Fibroblast of upper back skin (primary cell): ENCODE results near the gene ZDHHC22.

Experiments used
- DNase-seq: peaks from one replicate; pipeline ENCODE4 v3.0.0-alpha.2; 2013

Gene ZDHHC22

DNA sequence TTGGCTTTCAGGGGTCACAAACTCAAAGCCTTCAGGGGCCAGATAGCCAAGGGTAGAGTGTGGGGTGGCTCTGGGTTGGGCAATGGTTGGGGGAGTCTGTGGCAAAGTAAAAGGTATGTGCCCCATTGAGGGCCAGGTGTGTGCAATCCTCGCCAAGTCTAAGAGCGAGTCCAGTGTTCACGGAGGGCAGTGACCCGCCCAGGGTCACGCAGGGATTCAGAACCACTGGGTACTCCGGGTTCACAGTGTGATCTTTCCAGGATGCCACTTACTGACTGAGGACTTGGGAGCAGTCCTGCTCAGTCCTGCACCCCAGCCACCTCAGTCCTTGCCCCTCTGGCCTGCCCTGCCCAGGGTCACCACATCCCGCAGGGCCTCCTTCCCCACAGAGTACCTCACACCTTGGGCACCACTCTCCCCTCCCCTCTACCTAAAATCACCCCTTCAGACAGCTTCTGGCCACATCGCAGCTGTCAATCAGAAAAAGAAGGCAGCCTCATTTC lies 15.7 kb downstream of the ZDHHC22 start:
- DNase-seq: no peak

DNA sequence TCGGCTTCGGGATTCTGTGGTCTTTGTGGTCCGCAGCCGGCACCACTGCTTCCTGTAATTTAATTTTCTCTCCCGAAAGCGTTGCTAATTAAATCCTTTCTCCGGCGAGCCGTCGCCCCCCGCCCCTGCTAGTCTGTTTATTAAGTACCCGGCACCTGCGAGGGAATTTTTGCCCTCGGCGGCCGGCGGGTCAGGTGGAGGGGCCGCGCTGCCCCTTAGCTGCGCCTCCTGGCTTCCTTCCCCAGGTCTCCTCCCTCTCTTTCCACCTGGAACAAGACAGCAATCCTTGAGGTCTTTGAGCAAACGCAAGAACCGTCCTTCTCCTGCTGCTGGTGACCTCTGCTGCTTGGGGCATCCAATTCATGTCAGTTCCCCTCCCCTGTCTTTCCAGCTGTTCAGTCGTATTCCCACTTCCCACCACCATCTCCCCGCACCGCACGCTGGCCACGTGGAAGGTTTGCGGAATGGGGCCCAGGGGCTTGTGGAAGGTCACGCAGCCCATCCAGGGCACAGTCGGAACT lies 16.2 kb downstream of the ZDHHC22 start:
- DNase-seq: no peak

DNA sequence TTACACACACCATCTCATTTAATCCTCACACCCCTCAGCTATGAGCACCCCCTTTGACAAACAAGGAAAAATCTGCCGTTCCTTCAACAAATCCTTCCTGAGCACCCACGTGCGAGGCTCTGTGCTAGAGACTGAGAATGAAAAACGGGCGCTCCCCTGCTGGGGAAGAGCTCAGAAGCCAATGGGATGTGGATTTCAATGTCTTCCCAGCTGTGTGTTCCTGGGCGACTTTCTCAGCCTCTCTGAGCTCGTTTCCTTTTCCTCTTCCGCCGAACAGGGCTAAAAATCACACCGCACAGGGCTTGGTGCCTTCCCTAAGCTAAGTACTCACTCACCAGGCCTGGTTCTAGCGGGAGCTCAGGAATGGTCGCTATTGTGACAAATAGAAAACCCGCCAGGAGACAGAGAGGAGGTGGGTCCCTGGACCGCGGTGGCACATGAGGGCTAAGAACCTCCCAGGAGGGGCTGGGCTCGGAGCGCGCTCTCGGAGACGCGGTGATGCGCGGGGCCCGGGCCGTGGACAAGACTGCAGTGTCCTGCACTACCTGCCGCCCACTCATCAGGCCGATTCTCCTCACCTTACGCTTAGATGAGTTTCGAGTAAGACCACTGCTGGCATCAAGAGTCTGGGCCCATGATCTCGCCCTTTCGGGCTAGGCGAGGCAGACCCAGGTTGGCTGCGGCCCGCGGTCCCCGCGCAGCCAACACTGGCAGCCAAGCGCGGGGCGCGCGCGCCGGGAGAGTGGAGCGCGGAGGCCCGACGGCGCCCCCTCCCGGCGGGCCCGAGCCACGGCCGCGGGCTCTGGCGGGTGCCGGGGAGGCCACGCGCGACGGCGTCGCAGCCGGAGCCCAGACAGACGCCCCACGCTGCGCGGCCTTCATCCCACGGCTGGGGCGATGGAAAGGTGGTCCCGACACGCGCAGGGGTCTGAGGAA lies 17.0 kb downstream of the ZDHHC22 start:
- no peak for DNase-seq

DNA sequence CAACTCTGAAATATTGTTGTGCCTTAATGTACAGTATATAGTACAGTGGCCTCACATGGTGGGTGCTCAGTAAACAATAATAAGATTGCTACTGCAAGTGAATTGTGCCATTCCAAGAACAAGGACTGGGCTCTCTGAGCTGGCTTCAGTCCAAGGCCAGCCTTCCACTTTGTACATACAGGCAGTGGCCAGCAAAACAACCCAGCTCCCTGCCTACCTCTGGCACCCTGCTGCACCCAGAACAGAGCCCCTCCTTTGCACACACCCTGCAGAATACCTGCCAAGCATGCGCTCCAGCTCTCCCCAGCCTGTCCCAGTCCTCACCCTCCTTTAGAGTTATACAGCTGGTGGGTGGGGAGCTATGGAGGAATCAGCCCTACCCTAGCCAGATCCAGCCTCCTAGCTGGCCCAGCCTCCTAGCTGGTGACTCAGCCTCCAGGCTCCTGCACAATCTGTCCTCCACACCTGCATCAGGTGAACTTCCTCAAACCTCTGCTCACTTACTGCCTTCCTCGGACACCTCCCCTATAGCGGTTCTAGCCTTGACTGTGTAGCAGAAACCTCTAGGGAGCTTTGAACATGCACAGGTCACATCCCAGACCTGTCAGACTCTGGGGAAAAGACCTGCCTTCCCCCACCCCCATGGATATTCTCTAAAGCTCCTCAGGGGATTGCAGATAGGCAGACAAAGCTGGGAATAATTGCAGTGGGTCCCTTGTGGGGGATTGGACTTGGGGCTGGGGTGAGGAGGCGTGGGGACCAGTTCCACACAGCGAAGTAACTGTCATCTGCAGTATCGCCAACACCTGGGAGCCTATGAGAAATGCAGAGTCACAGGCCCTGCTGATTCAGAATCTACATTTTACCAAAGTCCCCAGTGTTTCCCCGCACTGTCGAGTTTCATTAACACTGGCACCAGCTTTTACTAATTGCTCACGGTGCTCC lies 17.9 kb downstream of the ZDHHC22 start:
- DNase-seq: no peak

DNA sequence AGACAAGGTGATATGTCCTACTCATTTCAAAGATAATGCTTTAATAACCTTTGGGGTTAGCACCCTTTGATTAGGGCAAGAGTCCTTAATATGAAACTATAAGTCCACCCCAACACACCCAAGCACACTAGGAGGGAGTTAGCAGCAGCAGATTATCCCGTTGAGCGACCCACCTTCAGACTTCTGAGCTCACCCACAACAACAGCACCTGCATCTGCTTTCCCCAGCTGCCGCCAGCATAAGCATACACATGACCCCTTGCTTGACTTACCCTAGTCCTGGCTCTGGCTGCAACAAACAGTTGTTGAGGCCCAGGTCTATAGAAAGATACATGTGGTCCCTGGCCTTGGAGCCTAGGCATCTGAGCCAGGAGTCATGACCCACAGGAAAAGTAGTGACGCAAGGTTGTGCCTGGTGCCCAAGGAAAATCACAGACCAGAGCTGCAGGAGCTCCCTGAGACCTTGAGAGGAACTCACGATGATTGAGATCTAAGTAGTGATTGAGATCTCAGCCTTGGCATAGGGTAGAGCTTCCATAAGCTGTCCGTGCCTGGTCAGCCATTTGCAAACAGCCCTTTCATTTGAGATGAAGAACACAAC lies 19.0 kb downstream of the ZDHHC22 start:
- no peak for DNase-seq

DNA sequence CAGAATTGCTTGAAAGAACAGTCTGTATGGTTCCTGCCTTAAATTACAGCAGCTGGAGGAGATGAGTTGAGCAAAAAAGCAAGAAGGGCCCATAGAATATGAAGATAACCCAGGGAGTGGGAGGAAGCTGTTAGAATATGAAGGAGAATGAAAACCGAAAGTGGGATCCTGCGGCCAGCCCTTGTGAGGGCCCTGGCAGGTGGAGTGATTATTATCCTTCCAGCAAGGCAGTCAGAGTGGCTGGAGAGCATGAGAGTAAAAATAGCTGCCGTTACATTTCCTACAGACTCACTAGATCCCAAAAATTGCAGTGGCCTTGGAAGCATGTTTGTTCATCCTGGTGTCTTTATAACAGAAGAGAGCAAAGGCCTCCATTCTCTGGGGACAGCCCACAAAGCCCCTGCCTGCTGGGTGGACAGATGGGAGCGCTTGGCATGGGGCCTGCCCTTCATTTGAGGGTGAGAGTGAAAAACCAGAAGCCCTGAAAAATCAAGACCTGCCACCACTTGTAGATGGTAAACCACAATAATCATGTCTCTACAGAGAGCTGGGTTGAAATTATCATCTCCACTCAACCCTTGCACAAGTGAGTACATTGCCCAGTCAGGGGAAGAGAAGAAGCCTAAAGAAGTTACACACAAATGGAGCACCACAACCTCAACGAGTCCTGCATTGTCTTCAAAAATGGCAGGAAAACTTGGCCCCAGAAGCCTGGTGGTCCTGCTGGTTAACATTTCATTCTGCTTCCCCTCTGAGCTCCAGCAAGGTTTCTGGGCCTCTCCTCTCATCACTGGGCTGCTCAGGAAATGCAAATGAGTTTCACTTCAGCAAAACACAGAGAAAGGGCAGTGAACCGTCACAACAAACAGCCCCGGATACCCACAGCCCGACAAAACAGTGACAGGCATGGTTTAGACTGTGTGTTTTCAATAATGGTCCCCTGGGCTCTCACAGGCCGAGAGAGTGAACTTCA lies 20.5 kb downstream of the ZDHHC22 start:
- no peak for DNase-seq

DNA sequence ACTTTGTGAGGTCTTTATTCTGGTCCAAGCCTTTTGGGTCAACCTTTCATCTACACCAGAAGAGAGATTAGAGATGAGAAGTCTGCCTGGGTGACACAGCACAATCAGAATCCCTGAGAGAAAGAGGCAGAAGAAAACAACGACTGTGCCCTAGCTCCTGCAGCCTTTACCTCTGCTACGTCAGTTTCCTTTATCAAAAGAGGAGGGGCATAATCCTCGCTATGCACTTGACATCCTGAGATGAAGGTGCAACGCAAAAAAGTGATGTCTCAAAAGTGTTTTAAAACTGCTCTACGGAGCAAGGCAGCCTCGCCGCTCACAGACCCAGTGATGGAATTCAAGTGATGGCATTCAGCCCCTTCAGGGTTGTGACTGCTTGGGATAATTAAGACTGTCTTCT lies 21.7 kb downstream of the ZDHHC22 start:
- DNase-seq: no peak

DNA sequence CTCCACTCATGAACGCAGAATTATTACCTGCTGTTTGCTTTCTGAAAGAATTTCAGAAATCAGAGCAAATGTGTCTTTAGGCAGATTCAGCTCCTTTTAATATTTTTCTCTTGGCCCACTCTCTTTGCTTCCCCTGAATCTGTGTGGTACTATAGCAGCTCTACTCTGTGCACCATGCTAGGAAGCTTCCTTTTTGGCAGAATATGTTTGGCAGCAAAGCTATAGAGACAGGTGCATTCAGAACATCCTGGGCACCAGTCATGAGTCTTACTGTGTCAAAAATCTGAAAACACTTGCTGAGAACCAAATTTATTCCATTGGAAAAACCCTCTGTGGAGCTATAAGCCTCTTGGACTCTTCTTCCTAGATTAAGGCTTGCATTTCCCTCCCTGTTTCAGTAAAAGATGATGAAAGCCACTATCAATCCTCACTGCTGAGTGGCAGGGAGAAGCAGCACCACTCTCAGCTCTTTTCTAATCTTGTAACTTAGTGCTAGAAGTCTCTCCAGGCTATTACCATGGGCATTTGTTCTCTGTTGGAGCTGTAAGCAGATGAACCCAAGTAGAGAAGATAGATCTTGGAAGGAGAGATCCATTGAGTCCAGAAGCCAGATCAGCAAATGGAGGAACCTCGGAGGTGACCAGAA lies 25.3 kb downstream of the ZDHHC22 start:
- DNase-seq: no peak

DNA sequence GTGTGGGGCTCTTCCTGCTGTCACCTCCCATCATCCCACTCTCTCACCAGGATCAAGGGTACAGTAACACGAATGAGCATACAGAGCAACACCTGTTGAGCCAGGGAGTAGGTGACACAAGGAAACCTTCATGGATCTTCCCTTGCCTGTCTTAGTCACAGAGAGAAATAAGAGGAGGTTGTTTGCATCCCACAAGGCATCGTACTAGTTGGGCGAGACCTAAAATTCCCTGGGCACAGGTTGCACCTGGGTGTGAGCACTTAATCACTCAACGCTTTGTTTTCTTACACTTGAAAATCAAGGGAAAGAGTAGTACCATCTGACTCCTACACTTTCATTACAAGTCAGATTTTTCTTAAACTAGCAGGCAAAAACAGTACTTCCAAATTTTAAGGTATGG lies 27.0 kb downstream of the ZDHHC22 start:
- DNase-seq: no peak

DNA sequence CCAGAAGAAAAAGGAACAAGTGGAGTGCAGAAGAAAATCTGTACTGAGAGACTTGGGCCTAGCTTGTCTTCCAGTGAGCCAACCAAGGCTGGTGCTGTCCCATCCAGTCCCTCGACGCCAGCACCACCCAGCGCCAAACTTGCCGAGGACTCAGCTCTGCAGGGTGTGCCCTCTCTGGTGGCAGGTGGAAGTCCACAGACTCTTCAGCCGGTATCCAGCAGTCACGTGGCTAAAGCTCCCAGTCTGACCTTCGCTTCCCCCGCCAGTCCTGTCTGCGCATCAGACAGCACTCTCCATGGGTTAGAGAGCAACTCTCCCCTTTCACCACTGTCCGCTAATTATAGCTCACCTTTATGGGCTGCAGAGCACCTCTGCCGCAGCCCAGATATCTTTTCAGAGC lies 27.9 kb downstream of the ZDHHC22 start:
- no peak for DNase-seq

DNA sequence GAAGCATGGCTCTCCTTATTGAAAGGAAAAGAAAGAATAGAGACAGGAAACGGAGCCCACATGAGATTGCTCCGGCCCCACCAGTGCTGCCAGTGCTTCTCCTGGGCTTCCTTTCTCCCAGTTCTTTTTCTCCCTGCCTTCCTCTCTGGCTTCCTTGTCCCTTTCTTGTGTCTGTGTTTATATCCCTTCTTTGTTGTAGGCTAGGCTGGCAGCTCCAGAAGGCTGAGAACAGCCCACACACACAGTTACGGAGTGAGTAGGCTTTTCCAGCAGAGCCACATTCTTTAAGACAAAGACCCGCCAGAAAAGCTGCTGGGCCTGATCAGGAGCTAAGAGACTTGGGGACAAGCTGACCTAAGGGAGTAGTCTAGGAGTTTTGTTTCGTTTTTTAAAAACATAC lies 30.6 kb downstream of the ZDHHC22 start:
- DNase-seq: no peak

DNA sequence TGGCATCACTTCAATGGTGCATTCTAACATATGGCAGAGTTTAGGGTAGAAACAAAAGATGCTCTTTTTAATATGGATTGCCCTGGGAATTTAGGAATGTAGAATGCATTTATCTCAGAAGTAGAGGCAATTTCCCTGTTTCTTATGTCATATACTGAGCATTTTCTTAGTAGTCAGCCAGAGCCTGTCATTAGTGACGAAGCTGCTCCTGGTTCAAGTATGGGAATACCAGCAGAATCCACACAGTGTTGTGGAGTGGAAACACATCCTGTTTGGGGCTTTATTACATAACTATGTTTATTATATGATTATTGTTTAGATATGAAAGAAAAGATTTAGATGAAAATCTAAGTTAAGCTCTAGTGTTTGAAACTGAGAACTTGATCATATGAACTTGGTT lies 31.3 kb downstream of the ZDHHC22 start:
- DNase-seq: no peak

DNA sequence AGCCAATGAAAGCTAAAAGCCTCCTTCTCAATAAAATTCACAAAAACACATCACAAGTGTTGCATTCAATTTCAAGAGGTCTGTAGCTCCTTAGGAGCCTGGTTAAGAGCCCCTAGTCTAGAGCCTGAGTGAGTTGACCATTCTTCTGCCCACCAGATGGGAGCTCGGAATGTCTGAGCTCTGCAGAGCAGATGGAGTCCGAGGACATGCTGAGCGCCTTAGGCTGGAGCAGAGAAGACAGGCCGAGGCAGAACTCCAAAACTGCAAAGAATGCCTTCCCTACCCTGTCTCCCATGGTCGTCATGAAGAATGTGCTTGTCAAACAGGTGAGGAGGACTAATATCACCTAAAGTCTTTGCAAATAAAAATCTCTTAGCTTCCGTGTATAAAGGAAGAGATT lies 31.9 kb downstream of the ZDHHC22 start:
- no peak for DNase-seq

DNA sequence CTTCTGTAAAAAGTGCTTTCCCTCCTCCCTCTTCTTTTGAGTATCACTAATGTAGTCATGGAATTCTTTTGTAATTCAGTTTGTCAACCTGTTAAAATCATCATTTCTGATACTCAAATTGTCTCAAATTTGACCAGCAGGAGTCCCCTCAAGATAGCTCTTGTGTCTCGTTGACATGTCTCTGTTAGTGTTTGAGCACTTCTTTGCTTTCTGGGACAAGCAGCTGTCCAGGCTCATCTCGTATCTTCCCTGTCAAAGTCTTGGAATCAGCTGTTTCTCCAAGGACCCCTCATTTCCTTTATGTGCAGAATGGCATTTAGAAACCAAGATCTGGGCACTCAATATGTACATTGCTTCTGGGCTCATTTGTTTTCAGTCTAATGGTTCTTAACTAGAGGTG lies 32.8 kb downstream of the ZDHHC22 start:
- no peak for DNase-seq

DNA sequence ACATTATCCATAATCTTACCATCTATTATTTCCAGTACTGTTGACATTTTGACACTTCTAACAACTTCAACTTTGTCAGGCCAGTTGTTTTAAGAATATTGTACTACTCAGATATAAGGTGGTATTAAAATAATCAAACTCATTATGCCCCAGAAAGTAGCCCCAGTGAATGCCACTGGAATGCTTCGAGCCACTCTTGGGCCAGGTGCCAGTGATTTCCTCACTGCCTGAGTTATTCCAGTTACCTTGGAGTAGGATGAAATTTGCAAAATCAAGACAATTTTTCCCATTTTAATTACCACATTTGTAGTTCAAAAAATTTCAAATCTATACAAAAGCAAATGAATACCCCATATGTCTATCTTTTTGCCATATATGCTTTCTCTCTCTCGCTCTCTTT lies 34.4 kb downstream of the ZDHHC22 start:
- DNase-seq: no peak

DNA sequence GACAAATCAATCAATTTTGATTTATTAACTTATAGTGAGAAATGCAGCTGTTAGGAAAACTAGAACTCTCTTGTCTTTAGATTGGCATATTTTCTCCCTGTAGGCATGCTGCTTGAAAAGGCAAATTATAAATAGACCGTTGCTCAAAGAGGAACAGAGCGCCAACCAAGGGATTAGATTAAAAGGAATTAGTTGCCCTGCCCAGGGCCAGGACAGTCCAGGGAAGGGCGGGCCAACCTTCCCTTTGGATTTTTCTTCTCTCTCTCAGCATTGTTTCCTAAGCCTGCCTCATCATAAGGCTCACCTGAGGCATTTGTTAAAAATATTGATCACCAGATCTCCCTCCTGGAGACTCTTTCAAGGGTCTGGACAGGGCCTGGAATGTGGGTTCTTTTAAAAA lies 34.9 kb downstream of the ZDHHC22 start:
- no peak for DNase-seq

DNA sequence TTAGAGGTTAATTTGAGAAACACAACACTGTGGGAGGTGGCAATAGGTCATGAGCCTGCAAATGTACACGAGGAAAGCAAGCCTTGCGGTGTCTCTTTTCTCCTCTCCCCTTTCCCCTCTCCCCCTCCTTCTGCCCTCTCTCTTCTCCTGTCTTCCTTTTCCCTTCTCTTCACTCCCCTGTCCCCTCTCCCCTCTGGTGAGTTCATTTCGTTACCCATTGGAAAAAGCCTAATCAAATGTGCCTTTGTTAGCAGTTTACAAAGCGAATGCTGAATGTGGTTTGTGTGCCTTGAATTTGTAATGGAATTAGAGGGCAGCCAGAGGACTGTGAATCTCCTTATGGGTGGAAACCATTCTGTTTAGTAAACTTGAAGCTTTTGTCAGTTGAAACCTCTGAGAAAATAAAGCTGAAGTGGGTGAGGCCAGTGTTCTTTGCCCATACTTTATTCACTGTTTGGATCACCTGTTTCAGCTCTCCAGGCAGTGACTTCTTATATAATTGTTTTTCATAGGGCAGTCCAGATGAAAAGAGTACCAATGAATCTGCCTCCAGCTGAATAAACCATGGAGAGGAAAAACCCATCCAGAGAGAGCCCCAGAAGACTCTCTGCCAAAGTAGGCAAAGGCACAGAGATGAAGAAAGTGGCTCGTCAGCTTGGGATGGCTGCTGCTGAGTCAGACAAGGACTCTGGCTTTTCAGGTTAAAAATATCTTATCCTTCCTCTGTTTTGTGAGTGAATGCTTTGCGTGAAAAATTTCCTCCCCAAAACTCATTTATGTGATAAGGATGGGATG lies 36.2 kb downstream of the ZDHHC22 start:
- DNase-seq: no peak

DNA sequence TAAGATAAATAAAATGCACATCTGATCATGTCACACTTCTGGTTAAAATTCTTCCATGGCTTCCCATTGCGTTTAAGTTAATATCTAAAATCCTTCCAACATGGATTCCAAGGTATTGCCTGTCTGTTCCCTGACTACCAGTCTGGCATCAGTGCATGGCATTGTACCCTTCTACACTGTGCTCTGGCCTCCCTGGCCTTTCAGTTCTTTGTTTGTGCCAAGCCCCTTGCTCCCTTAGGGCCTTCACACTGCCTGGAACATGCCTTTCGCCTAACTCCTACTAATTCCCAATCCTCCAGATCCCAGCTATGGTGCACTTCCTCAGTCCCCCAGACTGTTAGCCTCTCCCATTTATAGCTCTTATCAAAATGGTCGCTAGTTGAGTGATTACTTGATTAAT lies 37.2 kb downstream of the ZDHHC22 start:
- DNase-seq: no peak

DNA sequence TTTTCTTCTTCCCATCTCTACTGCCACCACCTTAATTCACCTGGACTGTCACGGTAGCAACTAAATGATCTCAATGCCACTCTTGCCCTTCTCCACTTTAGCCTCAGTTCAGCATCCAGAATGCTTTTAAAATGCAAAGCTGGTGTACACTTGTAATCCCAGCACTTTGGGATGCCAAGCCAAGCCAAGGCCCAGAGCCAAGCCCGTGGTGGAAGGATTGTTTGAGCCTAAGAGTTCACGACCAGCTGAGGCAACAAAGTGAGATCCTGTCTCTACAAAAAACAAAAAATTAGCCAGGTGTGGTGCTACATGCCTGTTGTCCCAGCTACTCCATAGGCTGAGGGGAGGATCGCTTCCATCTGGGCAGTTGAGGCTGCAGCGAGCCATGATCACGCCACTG lies 37.6 kb downstream of the ZDHHC22 start:
- DNase-seq: no peak

DNA sequence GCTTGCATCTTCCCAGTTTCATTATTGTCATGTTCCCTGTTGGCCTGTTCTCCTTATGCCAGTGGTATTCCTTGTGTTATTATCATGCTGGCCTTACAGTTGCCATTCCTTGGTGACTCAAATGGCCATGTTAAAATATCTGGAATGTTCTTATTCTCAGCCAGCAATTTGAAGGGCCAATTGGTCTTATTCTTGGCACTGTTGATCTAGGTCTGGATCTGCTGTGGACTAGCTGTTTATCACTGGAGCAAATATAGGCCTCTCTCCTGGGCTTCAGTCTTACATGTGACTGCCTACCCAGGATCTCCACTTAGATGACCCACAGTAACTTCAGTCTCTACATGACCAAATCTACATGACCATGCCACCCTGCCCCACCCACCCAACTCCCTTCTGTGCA lies 38.1 kb downstream of the ZDHHC22 start:
- DNase-seq: no peak
